B cell (primary cell): ENCODE measurements around the gene B4GALNT4. TPM values are rescaled to one million over a fixed set of nuclear protein-coding genes. Genes with fewer than 3 reads are reported as not detected.

ENCODE experiments used
- ATAC-seq: fragments of 200-7000 bp; cut with Tn5 transposase; one replicate; pipeline ENCODE4 v1.10.0; 2021; ENCODE audit warnings: low read depth, mild to moderate bottlenecking, moderate number of reproducible peaks, moderate library complexity
- CTCF ChIA-PET: fragments of 350-600 bp; sonication (Branson Sonifier 250); formaldehyde crosslinking; loops from one replicate; lab custom pipeline; 2021; ENCODE audit warnings: antibody characterized with exemption, inconsistent platforms; lab: Charles Lee
- POLR2A ChIA-PET: fragments of 350-600 bp; sonication (Branson Sonifier 250); formaldehyde crosslinking; loops from one replicate; lab custom pipeline; 2021; ENCODE audit warnings: antibody characterized with exemption; lab: Charles Lee
- DNase-seq: peaks from one replicate; pipeline ENCODE4 v3.0.0; 2013
- H2AFZ ChIP-seq: 2 replicates; pipeline ENCODE4 v1.6.1; 2012; ENCODE audit warnings: mild to moderate bottlenecking, low read depth, low read length; ENCODE audit not compliant: insufficient read depth, poor library complexity, severe bottlenecking
- H3K27ac ChIP-seq, 2 donors: 1 replicate in 1 of 2; 2 replicates in 1 of 2; pipeline ENCODE4 v1.5.1; 2012 to 2013; ENCODE audit warnings: low read length in 2 of 2, mild to moderate bottlenecking in 2 of 2, moderate library complexity in 1 of 2
- H3K27me3 ChIP-seq, 4 experiments: fragments of 200-600 bp in 1 of 4; sonication (generic) in 1 of 4; replicated peaks in 1 of 4; 1 replicate in 2 of 4; 2 replicates in 2 of 4; pipeline versions ENCODE4 v1.6.1 to v1.7.0; 2013 to 2016; ENCODE audit warnings: low read length in 3 of 4, mild to moderate bottlenecking in 2 of 4, mixed read lengths in 1 of 4, moderate library complexity in 1 of 4; ENCODE audit not compliant: insufficient read depth in 4 of 4, control insufficient read depth in 3 of 4; ENCODE audit errors: control extremely low read depth in 1 of 4
- H3K36me3 ChIP-seq, 2 experiments: replicated peaks in 1 of 2; 1 replicate in 1 of 2; 2 replicates in 1 of 2; pipeline versions ENCODE4 v1.6.1 to v1.7.1; 2013; ENCODE audit warnings: low read length in 1 of 2; ENCODE audit not compliant: insufficient read depth in 2 of 2, control insufficient read depth in 1 of 2; ENCODE audit errors: control extremely low read depth in 1 of 2, extremely low read depth in 1 of 2
- H3K4me1 ChIP-seq, 2 donors: fragments of 200-600 bp in 1 of 2; sonication (generic) in 1 of 2; 1 replicate in 1 of 2; 2 replicates in 1 of 2; pipeline versions ENCODE4 v1.5.1 to v1.6.1; 2013 to 2017; ENCODE audit warnings: low read length in 2 of 2; ENCODE audit not compliant: control insufficient read depth in 2 of 2, insufficient read depth in 2 of 2
- H3K4me2 ChIP-seq: replicated peaks from 2 replicates; pipeline ENCODE3; 2012; ENCODE audit warnings: mild to moderate bottlenecking, low read depth, low read length; ENCODE audit not compliant: poor library complexity, severe bottlenecking
- H3K4me3 ChIP-seq, 5 experiments: fragments of 200-600 bp in 1 of 5; sonication (generic) in 1 of 5; 1 replicate in 3 of 5; 2 replicates in 2 of 5; pipeline versions ENCODE4 v1.5.1 to v1.7.0; 2011 to 2016; ENCODE audit warnings: low read length in 4 of 5, mild to moderate bottlenecking in 4 of 5, low read depth in 2 of 5, control low read depth in 1 of 5, moderate library complexity in 1 of 5; ENCODE audit not compliant: insufficient read depth in 1 of 5; ENCODE audit errors: control extremely low read depth in 1 of 5, extremely low read depth in 1 of 5
- H3K79me2 ChIP-seq: fragments of 200-600 bp; sonication (generic); one replicate; pipeline ENCODE4 v1.6.0; 2016; ENCODE audit warnings: low read length; ENCODE audit not compliant: control insufficient read depth, insufficient read depth
- H3K9ac ChIP-seq: fragments of 200-600 bp; sonication (generic); 2 replicates; pipeline ENCODE4 v1.6.1; 2017; ENCODE audit warnings: mild to moderate bottlenecking, low read length, moderate library complexity
- H3K9me3 ChIP-seq, 3 donors: one replicate each; pipeline versions ENCODE4 v1.6.1 to v1.7.1; 2013; ENCODE audit warnings: low read length in 2 of 3; ENCODE audit not compliant: control insufficient read depth in 2 of 3, insufficient read depth in 1 of 3; ENCODE audit errors: control extremely low read depth in 1 of 3
- H4K20me1 ChIP-seq: 2 replicates; pipeline ENCODE4 v1.6.0; 2012; ENCODE audit warnings: mild to moderate bottlenecking, low read length; ENCODE audit not compliant: insufficient read depth, control insufficient read depth, poor library complexity, severe bottlenecking
- H3K27ac Mint-ChIP-seq: one replicate; pipeline ENCODE4 v1.8.0; 2021; ENCODE audit warnings: mixed read lengths
- H3K27me3 Mint-ChIP-seq: one replicate; pipeline ENCODE4 v1.8.0; 2021; ENCODE audit warnings: mixed read lengths
- H3K4me1 Mint-ChIP-seq: one replicate; pipeline ENCODE4 v1.8.0; 2021; ENCODE audit warnings: mixed read lengths
- H3K4me3 Mint-ChIP-seq: one replicate; pipeline ENCODE4 v1.8.0; 2021; ENCODE audit warnings: mixed read lengths
- H3K9me3 Mint-ChIP-seq: one replicate; pipeline ENCODE4 v1.8.0; 2022; ENCODE audit warnings: mixed read lengths; ENCODE audit not compliant: insufficient read depth
- CTCF ChIP-seq: fragments of 200-600 bp; IDR thresholded peaks from one replicate; pipeline ENCODE4 v1.8.0; 2022; ENCODE audit warnings: antibody characterized with exemption, mild to moderate bottlenecking
- EZH2 ChIP-seq: IDR thresholded peaks from 2 replicates; pipeline ENCODE4 v1.6.1; 2012; ENCODE audit warnings: borderline replicate concordance, low read depth, mild to moderate bottlenecking, moderate library complexity, low read length; ENCODE audit not compliant: insufficient read depth, poor library complexity, severe bottlenecking
- WGBS: methylation state at CpG from one replicate; pipeline ENCODE4 v1.1.5; 2013; ENCODE audit warnings: missing lambda C conversion rate; ENCODE audit not compliant: insufficient coverage; 5-methylcytosine and 5-hydroxymethylcytosine counted together
- intact Hi-C: fragments of 100-400 bp; cut with micrococcal nuclease; formaldehyde crosslinking; loops from one replicate; pipeline ENCODE4 v1.10.0; 2022
- polyA plus RNA-seq: library from polyadenylated mRNA; depleted of rRNA; stranded (reverse); fragments of >200 nt; gene quantifications from 2 replicates; pipeline ENCODE4 v1.2.3, GENCODE V29; 2012
- total RNA-seq, 2 donors: library from RNA; stranded (reverse); fragments of 120-200 nt in 1 of 2; gene quantifications; 1 replicate in 1 of 2; 2 replicates in 1 of 2; pipeline versions ENCODE4 v1.2.3 to v1.2.4, GENCODE V29; 2013 to 2022

Gene B4GALNT4
- total and polyA plus RNA-seq, 2 donors (not counting 1 experiment from before 2014, with no cell fraction given) = not detected

- Histone ChIP-seq H3K4me2 (peak overlapping the region; percentile 31), H4K20me1 (no peaks in the 10 kb centered on the region), H3K36me3 (no peaks in the 10 kb centered on the region), H3K79me2 (no peaks in the 10 kb centered on the region), H2AFZ (peak overlapping the region; percentile 56), H3K4me3 (no peak overlapping the region), H3K27me3 (no peaks in the 10 kb centered on the region), H3K9me3 (peaks cover 0 to 8% (median 0%) of the 10 kb centered on the region in 3 donors), H3K4me1 (peaks cover 19 to 24% of the 10 kb centered on the region in 2 donors), H3K27ac (peak overlapping the region in 1 of 2 donors; percentile 11), H3K9ac (no peak overlapping the region)
- POLR2A ChIA-PET = no interaction called here
- H3K27me3 Mint-ChIP-seq = no peaks in the 10 kb centered on the region
- 60% methylated on average over 3 of the region's 5 CpGs for WGBS
- peak; percentile 6 for TF ChIP-seq CTCF
- TF ChIP-seq EZH2 = no peak
- no peak for DNase-seq
- CTCF ChIA-PET = interaction anchor here (0.6 to 2.4 kb wide), 5 partner anchors 8 to 90 kb away, joined by 3 to 12 read pairs (median 4); no protein-coding TSS in a partner anchor
- H3K4me3 Mint-ChIP-seq = peak overlapping the region; percentile 44
- ATAC-seq = no peak
- intact Hi-C loops = no loop called here
- H3K4me1 Mint-ChIP-seq = peaks cover 25% of the 10 kb centered on the region
- no peaks in the 10 kb centered on the region for H3K9me3 Mint-ChIP-seq
- peak overlapping the region; percentile 64 for H3K27ac Mint-ChIP-seq
These were observed 28.5 kb upstream of the B4GALNT4 start for GRCh38 chr11:340539-341512.

GRCh38 chr11:342328-342727, 27.0 kb upstream of the B4GALNT4 start:
- H3K4me3 Mint-ChIP-seq = no peak overlapping the region
- intact Hi-C loops = no loop called here
- CTCF ChIA-PET = interaction anchor here (1.3 kb wide), 1 partner anchor 17 kb away, joined by 3 read pairs; no protein-coding TSS in a partner anchor

More at GRCh38 chr11:342328-342727, 27.0 kb upstream of the B4GALNT4 start:
- Histone ChIP-seq H3K9me3 (peaks cover 0 to 8% (median 0%) of the 10 kb centered on the region in 3 donors), H3K4me1 (peaks cover 19% of the 10 kb centered on the region in 2 donors), H3K4me3 (no peak overlapping the region), H4K20me1 (no peaks in the 10 kb centered on the region), H3K27me3 (no peaks in the 10 kb centered on the region), H3K9ac (no peak overlapping the region), H3K27ac (peak overlapping the region in 1 of 2 donors; percentile 6), H2AFZ (no peak overlapping the region), H3K4me2 (no peak overlapping the region), H3K79me2 (no peaks in the 10 kb centered on the region), H3K36me3 (no peaks in the 10 kb centered on the region)
- Mint-ChIP-seq H3K27ac (peak overlapping the region; percentile 28), H3K27me3 (no peaks in the 10 kb centered on the region), H3K4me1 (peaks cover 21% of the 10 kb centered on the region), H3K9me3 (no peaks in the 10 kb centered on the region)
- ATAC-seq (no peak), DNase-seq (no peak)
- 72% methylated on average over 3 of the region's 3 CpGs for WGBS
- POLR2A ChIA-PET = no interaction called here
- TF ChIP-seq EZH2 = no peak
- TF ChIP-seq CTCF = no peak
